Measurements from ENCODE around the gene NMNAT2. TPM values are rescaled to one million over a fixed set of nuclear protein-coding genes. Genes with fewer than 3 reads are reported as not detected.

NMNAT2 gene
- total RNA-seq, 1 experiment from 2014 or later = not detected

DNA sequence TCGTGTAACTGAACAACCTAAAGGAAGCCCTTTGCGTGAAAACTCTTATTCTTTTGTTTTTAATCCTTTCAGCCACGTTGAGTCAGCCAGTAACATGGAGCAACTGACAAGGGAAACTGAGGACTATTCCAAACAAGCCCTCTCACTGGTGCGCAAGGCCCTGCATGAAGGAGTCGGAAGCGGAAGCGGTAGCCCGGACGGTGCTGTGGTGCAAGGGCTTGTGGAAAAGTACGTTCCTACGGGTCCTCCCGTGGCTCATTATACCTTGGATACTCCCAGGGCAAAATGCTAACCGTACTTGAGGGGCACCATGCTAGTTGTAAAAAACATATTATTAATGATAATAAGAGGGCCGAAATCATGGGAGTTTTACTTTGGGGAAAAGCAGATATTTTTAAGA lies 182.7 kb downstream of the NMNAT2 start:
- peak overlapping the region; percentile 38; the same call in 1 of the 2 replicates for H3K9ac ChIP-seq (ENCODE audit: low read length)
- H3K9me2 ChIP-seq (ENCODE audit: insufficient read depth) = no peaks in the 10 kb centered on the region
- RAD21 ChIA-PET (ENCODE audit: low non-redundant PET in 1 of 2, low total read pairs in 2 of 2, uncharacterized antibody in 2 of 2, unreplicated experiment in 2 of 2) = interaction anchor here in 1 of 2 experiments (1.7 kb wide), 1 partner anchor 273 kb away, joined by 5 read pairs; no protein-coding TSS in a partner anchor
- intact Hi-C loops (cut with micrococcal nuclease) = no loop called here
- CTCF ChIA-PET = interaction anchor here (0.6 to 1.6 kb wide), 16 partner anchors 8 to 273 kb away, joined by 3 to 20 read pairs (median 4); no protein-coding TSS in a partner anchor
- peaks cover 23% of the 10 kb centered on the region in 2 experiments for H3K4me1 ChIP-seq (ENCODE audit: control insufficient read depth in 1 of 2, insufficient read depth in 2 of 2, low read length in 2 of 2)
- TF ChIP-seq SRF (IDR thresholded peaks at IDR 0.05; ENCODE audit: low read depth) (no peak), CBX3 (IDR thresholded peaks at IDR 0.05; ENCODE audit: low read depth) (no peak), SIN3A (IDR thresholded peaks at IDR 0.05; ENCODE audit: low read depth) (no peak), POLR2A (IDR thresholded peaks at IDR 0.05; ENCODE audit: borderline replicate concordance, extremely low read depth, insufficient read depth, insufficient read length) (no peak), TCF7L2 (IDR thresholded peaks at IDR 0.05; ENCODE audit: borderline replicate concordance, extremely low read depth, insufficient read depth, insufficient read length) (no peak), RAD21 (IDR thresholded peaks at IDR 0.05; ENCODE audit: low read depth) (no peak), ZNF274 (IDR thresholded peaks at IDR 0.05; ENCODE audit: low read depth, low read length) (no peak), FOSL1 (IDR thresholded peaks at IDR 0.05; ENCODE audit: low read depth) (no peak), CEBPB (IDR thresholded peaks at IDR 0.05; ENCODE audit: low read depth) (no peak), SP1 (IDR thresholded peaks at IDR 0.05; ENCODE audit: low read depth) (no peak), JUND (IDR thresholded peaks at IDR 0.05) (no peak), EGR1 (IDR thresholded peaks at IDR 0.05; ENCODE audit: low read depth) (no peak), ATF3 (IDR thresholded peaks at IDR 0.05) (no peak), EZH2 (IDR thresholded peaks at IDR 0.05) (no peak)
- H4K20me1 ChIP-seq (ENCODE audit: insufficient read depth) = no peaks in the 10 kb centered on the region
- H3K9me3 ChIP-seq (ENCODE audit: control insufficient read depth in 1 of 2, insufficient read depth in 1 of 2, low read depth in 1 of 2, low read length in 2 of 2) = no peaks in the 10 kb centered on the region
- H3K36me3 ChIP-seq (ENCODE audit: control insufficient read depth in 1 of 2, insufficient read depth in 2 of 2, low read length in 2 of 2) = no peaks in the 10 kb centered on the region
- no peaks in the 10 kb centered on the region for H3K79me2 ChIP-seq (ENCODE audit: insufficient read depth, low read length)
- peak overlapping the region; percentile 84 for H2AFZ ChIP-seq (ENCODE audit: low read depth, low read length, poor library complexity, severe bottlenecking)
- no peak for ATAC-seq
- no TSS peak for BruUV-seq (replicated peaks)
- peak overlapping the region; percentile 78 for H3K27ac ChIP-seq (ENCODE audit: low read depth, low read length)
- no peak for DNase-seq (ENCODE audit: low read depth, low spot score)
- H3K27me3 ChIP-seq (ENCODE audit: insufficient read depth, low read length) = no peaks in the 10 kb centered on the region
- H3K4me2 ChIP-seq (ENCODE audit: low read length) = peak overlapping the region; percentile 78
- POLR2A ChIA-PET = no interaction called here
- H3K4me3 ChIP-seq (replicated peaks in 1 of 2; ENCODE audit: low read depth in 1 of 2, low read length in 2 of 2) = peak overlapping the region in 1 of 2 experiments; percentile 54; a peak in 2 of 4 replicates

All from HCT116 (cell line).